OCI-LY7 (cell line): Measurements from ENCODE around the gene LILRB3. TPM values are rescaled to one million over a fixed set of nuclear protein-coding genes. Genes with fewer than 3 reads are reported as not detected.
"Not testable (repeated sequence)": the region's sequence is repeated elsewhere in the genome, so short reads cannot be mapped to it uniquely, and the experiment has no call there.

Source experiments
- BruUV-seq: library from RNA; stranded (reverse); fragments of 400-500 nt; replicated peaks from 2 replicates; lab custom pipeline; 2021; lab: Mats Ljungman, UMichigan
- CTCF ChIA-PET: fragments of 300-600 bp; sonication (Branson Sonifier 250); formaldehyde crosslinking; loops from one replicate; lab custom pipeline; 2022; ENCODE audit warnings: antibody characterized with exemption; ENCODE audit not compliant: unreplicated experiment; lab: Charles Lee
- POLR2A ChIA-PET: fragments of 300-600 bp; sonication (Branson Sonifier 250); formaldehyde crosslinking; loops from one replicate; lab custom pipeline; 2022; ENCODE audit warnings: antibody characterized with exemption; lab: Charles Lee
- DNase-seq: peaks from one replicate; pipeline ENCODE4 v3.0.0-alpha.2; 2015; ENCODE audit warnings: low spot score
- H2AFZ ChIP-seq: fragments of 200-600 bp; sonication (generic), shearing (Covaris generic); 2 replicates; pipeline ENCODE4 v1.6.1; 2014; ENCODE audit warnings: mild to moderate bottlenecking, antibody characterized with exemption, low read length, moderate library complexity
- H3K27ac ChIP-seq: fragments of 200-600 bp; sonication (generic); 2 replicates; pipeline ENCODE4 v1.5.1; 2014; ENCODE audit warnings: mixed run types, low read depth, mild to moderate bottlenecking, moderate library complexity, low read length, inconsistent platforms; ENCODE audit not compliant: poor library complexity, severe bottlenecking
- H3K36me3 ChIP-seq: fragments of 200-600 bp; sonication (generic); 2 replicates; pipeline ENCODE4 v1.6.1; 2014; ENCODE audit warnings: mild to moderate bottlenecking, antibody characterized with exemption, low read length, moderate library complexity, mixed read lengths; ENCODE audit not compliant: insufficient read depth
- H3K4me1 ChIP-seq: fragments of 200-600 bp; sonication (generic); 2 replicates; pipeline ENCODE4 v1.5.1; 2014; ENCODE audit warnings: mild to moderate bottlenecking, low read length; ENCODE audit not compliant: insufficient read depth, poor library complexity, severe bottlenecking
- H3K4me2 ChIP-seq: fragments of 200-600 bp; sonication (generic); 2 replicates; pipeline ENCODE4 v1.6.1; 2014; ENCODE audit warnings: mild to moderate bottlenecking, low read length
- H3K4me3 ChIP-seq: fragments of 200-600 bp; sonication (generic); 2 replicates; pipeline ENCODE4 v1.5.1; 2014; ENCODE audit warnings: mild to moderate bottlenecking, low read depth, low read length; ENCODE audit not compliant: poor library complexity, severe bottlenecking
- H3K79me2 ChIP-seq: fragments of 200-600 bp; sonication (generic); 2 replicates; pipeline ENCODE4 v1.6.1; 2016; ENCODE audit warnings: low read depth, mild to moderate bottlenecking, low read length, moderate library complexity, mixed read lengths; ENCODE audit not compliant: insufficient read depth
- H3K9me2 ChIP-seq: fragments of 200-600 bp; sonication (generic); 2 replicates; pipeline ENCODE4 v1.6.1; 2016; ENCODE audit warnings: mild to moderate bottlenecking, low read length, mixed read lengths; ENCODE audit not compliant: insufficient read depth
- H3K9me3 ChIP-seq: fragments of 200-600 bp; sonication (generic); 2 replicates; pipeline ENCODE4 v1.6.1; 2014; ENCODE audit warnings: mild to moderate bottlenecking, mixed run types, low read length, mixed read lengths
- H4K20me1 ChIP-seq: fragments of 200-600 bp; sonication (generic); 2 replicates; pipeline ENCODE4 v1.6.1; 2014; ENCODE audit warnings: mild to moderate bottlenecking, antibody characterized with exemption, low read length, moderate library complexity, mixed read lengths; ENCODE audit not compliant: insufficient read depth
- intact Hi-C: fragments of 100-400 bp; cut with micrococcal nuclease; formaldehyde crosslinking; loops from one replicate; pipeline ENCODE4 v1.10.0; 2022; ENCODE audit not compliant: unreplicated experiment
- total RNA-seq, 2 experiments: library from RNA; depleted of rRNA in 1 of 2; stranded (reverse); fragments of >200 nt in 1 of 2; shearing (Covaris generic) in 1 of 2; gene quantifications; 2 replicates each; pipeline ENCODE4 v1.2.3, GENCODE V29; 2014 to 2022

LILRB3 gene
- total RNA-seq, 2 experiments from 2014 or later = not detected

GRCh38 chr19:54242646-54243045 lies 19.8 kb upstream of the LILRB3 start, which contains the start of gene LILRA6:
Gene LILRA6, minus strand, starts transcription at chr19:54242790.
- H3K27ac ChIP-seq, intact Hi-C loops, H3K9me3 ChIP-seq, CTCF ChIA-PET, BruUV-seq, H3K4me1 ChIP-seq, H2AFZ ChIP-seq, DNase-seq, H3K4me3 ChIP-seq, H4K20me1 ChIP-seq, POLR2A ChIA-PET, H3K36me3 ChIP-seq, H3K79me2 ChIP-seq, H3K4me2 ChIP-seq, H3K9me2 ChIP-seq: not testable (repeated sequence)

GRCh38 chr19:54242234-54242633 lies 19.4 kb upstream of the LILRB3 start:
- CTCF ChIA-PET, DNase-seq, BruUV-seq: not testable (repeated sequence)

GRCh38 chr19:54240372-54241336 lies 17.8 kb upstream of the LILRB3 start:
- H3K4me1 ChIP-seq, H3K9me2 ChIP-seq, H3K4me3 ChIP-seq, CTCF ChIA-PET, H3K4me2 ChIP-seq, intact Hi-C loops, BruUV-seq, H3K36me3 ChIP-seq, H3K27ac ChIP-seq, H3K9me3 ChIP-seq, H2AFZ ChIP-seq, H4K20me1 ChIP-seq, H3K79me2 ChIP-seq, POLR2A ChIA-PET, DNase-seq: not testable (repeated sequence)

More at GRCh38 chr19:54242234-54242633, 19.4 kb upstream of the LILRB3 start:
- intact Hi-C loops, H2AFZ ChIP-seq, H3K4me1 ChIP-seq, H3K27ac ChIP-seq, H3K4me3 ChIP-seq, H3K4me2 ChIP-seq, H4K20me1 ChIP-seq, H3K36me3 ChIP-seq, H3K79me2 ChIP-seq, H3K9me3 ChIP-seq, H3K9me2 ChIP-seq, POLR2A ChIA-PET: not testable (repeated sequence)

GRCh38 chr19:54239491-54240371 lies 16.9 kb upstream of the LILRB3 start:
- H3K9me2 ChIP-seq, BruUV-seq, H3K79me2 ChIP-seq, H3K4me2 ChIP-seq, CTCF ChIA-PET, DNase-seq, H2AFZ ChIP-seq, POLR2A ChIA-PET, H3K4me1 ChIP-seq, H4K20me1 ChIP-seq, H3K36me3 ChIP-seq, H3K27ac ChIP-seq, H3K9me3 ChIP-seq, H3K4me3 ChIP-seq, intact Hi-C loops: not testable (repeated sequence)
